HG03457 (cell line): ENCODE data around the gene SLC2A13.

Experiments
- ATAC-seq: cut with Tn5 transposase; IDR thresholded peaks from one replicate; pipeline ENCODE4 v1.9.1; 2021; ENCODE audit warnings: moderate number of reproducible peaks; ENCODE audit not compliant: unreplicated experiment

Gene SLC2A13

GRCh38 chr12:40105515-40106201 lies at the start of gene SLC2A13:
Gene SLC2A13, minus strand, starts transcription at chr12:40106081. Its CDS starts 273 bp downstream, at chr12:40105808.
- ATAC-seq = peak; percentile 80

- no peak for ATAC-seq
Observed at GRCh38 chr12:40154381-40154780, 48.5 kb upstream of the SLC2A13 start.

- ATAC-seq = no peak
Observed at GRCh38 chr12:40153432-40153831, 47.6 kb upstream of the SLC2A13 start.

- no peak for ATAC-seq
Observed at GRCh38 chr12:40152783-40153383, 47.0 kb upstream of the SLC2A13 start.

GRCh38 chr12:40149673-40150260 lies 43.9 kb upstream of the SLC2A13 start:
- no peak for ATAC-seq

GRCh38 chr12:40146800-40147797 lies 41.2 kb upstream of the SLC2A13 start:
- no peak for ATAC-seq

GRCh38 chr12:40145896-40146295 lies 40.0 kb upstream of the SLC2A13 start:
- no peak for ATAC-seq

- no peak for ATAC-seq
Observed at GRCh38 chr12:40144023-40144422, 38.1 kb upstream of the SLC2A13 start.

GRCh38 chr12:40142001-40142744 lies 36.3 kb upstream of the SLC2A13 start:
- ATAC-seq = no peak

GRCh38 chr12:40138526-40138925 lies 32.6 kb upstream of the SLC2A13 start:
- ATAC-seq = no peak

- peak; percentile 87 for ATAC-seq
Observed at GRCh38 chr12:40137252-40137651, 31.4 kb upstream of the SLC2A13 start.

- no peak for ATAC-seq
Observed at GRCh38 chr12:40127408-40127807, 21.5 kb upstream of the SLC2A13 start.

GRCh38 chr12:40123496-40123895 lies 17.6 kb upstream of the SLC2A13 start:
- no peak for ATAC-seq

- no peak for ATAC-seq
Observed at GRCh38 chr12:40122842-40123241, 17.0 kb upstream of the SLC2A13 start.

- peak; percentile 89 for ATAC-seq
Observed at GRCh38 chr12:40117818-40118217, 11.9 kb upstream of the SLC2A13 start.

- no peak for ATAC-seq
Observed at GRCh38 chr12:40110586-40110985, 4.7 kb upstream of the SLC2A13 start.

- ATAC-seq = no peak
Observed at GRCh38 chr12:40107803-40108620, 2.1 kb upstream of the SLC2A13 start.

- peak; percentile 26 for ATAC-seq
Observed at GRCh38 chr12:40107098-40107802, 1.4 kb upstream of the SLC2A13 start.

- ATAC-seq = no peak
Observed at GRCh38 chr12:40106655-40107054, 774 bp upstream of the SLC2A13 start.
